ENCODE measurements around the gene PTPRN2. TPM values are rescaled to one million over a fixed set of nuclear protein-coding genes. Genes with fewer than 3 reads are reported as not detected.

Gene PTPRN2
- total RNA-seq, 5 donors from 2014 or later (not counting 1 experiment from before 2014, with no cell fraction given), result 0.60 to 1.7 (median 0.82) TPM

DNA sequence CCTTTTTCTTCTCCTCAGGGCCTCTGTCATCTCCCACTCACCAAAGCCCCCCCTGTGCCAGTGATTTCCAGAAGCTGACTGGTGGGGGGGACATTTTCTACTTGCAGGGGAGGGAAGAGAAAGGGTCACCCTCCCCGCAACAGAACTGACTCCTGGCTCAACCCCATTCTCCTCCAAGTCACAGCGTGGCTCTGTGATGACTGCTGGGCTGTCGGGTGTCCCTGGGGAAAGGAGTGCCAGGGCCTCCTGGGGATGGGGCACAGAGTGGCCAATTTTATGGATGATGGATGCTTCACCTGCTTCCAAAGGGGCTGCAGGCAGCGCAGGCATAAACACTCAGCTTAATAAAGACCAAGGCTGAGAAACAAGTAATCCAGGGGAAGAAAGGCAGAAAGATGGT lies 523.0 kb downstream of the PTPRN2 start:
- H3K36me3 ChIP-seq (ENCODE audit: control insufficient read depth in 2 of 2, extremely low read depth in 1 of 2, insufficient read depth in 1 of 2, low read length in 1 of 2), result no peaks in the 10 kb centered on the region
- no peak overlapping the region for H3K4me3 ChIP-seq (ENCODE audit: control insufficient read depth in 1 of 2, extremely low read depth in 1 of 2, low read length in 1 of 2)
- CTCF ChIA-PET, result no interaction called here
- ATAC-seq (replicated peaks in 1 of 4) (no peak), DNase-seq (no peak)
- Mint-ChIP-seq H3K4me1 (no peaks in the 10 kb centered on the region), H3K27me3 (peaks cover 8 to 11% of the 10 kb centered on the region in 2 donors), H3K4me3 (no peak overlapping the region), H3K27ac (no peak overlapping the region), H3K36me3 (no peaks in the 10 kb centered on the region), H3K9me3 (no peaks in the 10 kb centered on the region)
- no peak overlapping the region for H3K27ac ChIP-seq (ENCODE audit: low read length)
- H3K9me3 ChIP-seq, result no peaks in the 10 kb centered on the region
- no peaks in the 10 kb centered on the region for H3K4me1 ChIP-seq (ENCODE audit: control insufficient read depth in 1 of 2, extremely low read depth in 1 of 2, insufficient read depth in 2 of 2, low read length in 2 of 2)
- WGBS (ENCODE audit: insufficient coverage), result 95% methylated on average over 2 of the region's 4 CpGs
- POLR2A ChIA-PET, result no interaction called here
- peaks cover 0 to 19% of the 10 kb centered on the region in 2 experiments for H3K27me3 ChIP-seq (replicated peaks in 1 of 2; ENCODE audit: control insufficient read depth in 2 of 2, extremely low read depth in 1 of 2, insufficient read depth in 2 of 2, low read length in 1 of 2)

DNA sequence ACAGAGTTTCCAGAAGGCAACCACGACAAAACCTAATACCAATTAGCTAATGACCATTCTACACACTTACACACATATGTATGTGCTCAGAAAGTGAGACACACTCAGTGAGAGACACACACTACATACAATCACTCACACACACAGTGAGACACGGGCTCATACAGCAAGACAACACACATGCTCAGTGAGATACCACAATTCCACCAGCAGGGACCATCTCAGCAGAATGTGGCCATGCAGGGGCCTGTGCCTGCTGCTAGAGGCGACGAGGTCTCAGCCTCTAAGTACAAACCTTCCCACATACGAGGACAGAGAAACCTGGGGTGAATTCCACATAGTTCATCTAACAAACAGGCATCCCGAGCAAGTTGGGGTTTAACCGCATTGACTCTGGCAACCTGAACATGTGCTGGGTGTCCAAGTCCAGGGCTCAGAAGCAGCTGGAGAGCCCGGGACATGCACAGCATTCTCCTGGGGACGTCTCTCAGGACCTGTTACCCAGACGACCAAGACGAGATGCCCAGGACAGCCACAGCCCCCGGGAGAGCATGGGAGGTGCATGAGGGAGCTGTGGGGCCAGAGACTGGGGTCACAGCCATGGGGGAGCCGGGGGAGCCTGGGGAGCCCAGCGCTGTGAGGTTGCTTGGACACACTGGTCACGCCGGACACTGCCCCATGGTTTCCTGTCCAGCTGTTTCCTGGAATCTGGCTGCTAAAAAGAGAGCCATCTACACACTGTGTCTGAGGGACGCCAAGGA lies 523.6 kb downstream of the PTPRN2 start:
- Mint-ChIP-seq H3K4me3 (no peak overlapping the region), H3K36me3 (no peaks in the 10 kb centered on the region), H3K27ac (no peak overlapping the region), H3K9me3 (no peaks in the 10 kb centered on the region), H3K4me1 (no peaks in the 10 kb centered on the region), H3K27me3 (peaks cover 8 to 11% of the 10 kb centered on the region in 2 donors)
- no peak overlapping the region for H3K27ac ChIP-seq (ENCODE audit: low read length)
- ATAC-seq (replicated peaks in 1 of 4) (no peak), DNase-seq (no peak)
- peaks cover 0 to 15% of the 10 kb centered on the region in 2 experiments for H3K27me3 ChIP-seq (replicated peaks in 1 of 2; ENCODE audit: control insufficient read depth in 2 of 2, extremely low read depth in 1 of 2, insufficient read depth in 2 of 2, low read length in 1 of 2)
- WGBS (ENCODE audit: insufficient coverage), result 56% methylated on average over 13 of the region's 17 CpGs
- H3K36me3 ChIP-seq (ENCODE audit: control insufficient read depth in 2 of 2, extremely low read depth in 1 of 2, insufficient read depth in 1 of 2, low read length in 1 of 2), result no peaks in the 10 kb centered on the region
- ChIA-PET CTCF (no interaction called here), POLR2A (no interaction called here)
- H3K9me3 ChIP-seq, result no peaks in the 10 kb centered on the region
- H3K4me3 ChIP-seq (ENCODE audit: control insufficient read depth in 1 of 2, extremely low read depth in 1 of 2, low read length in 1 of 2), result no peak overlapping the region
- H3K4me1 ChIP-seq (ENCODE audit: control insufficient read depth in 1 of 2, extremely low read depth in 1 of 2, insufficient read depth in 2 of 2, low read length in 2 of 2), result no peaks in the 10 kb centered on the region

- DNase-seq, result no peak
- no peak for ATAC-seq (replicated peaks in 1 of 4)
- Mint-ChIP-seq H3K27ac (no peak overlapping the region), H3K36me3 (no peaks in the 10 kb centered on the region), H3K4me1 (no peaks in the 10 kb centered on the region), H3K4me3 (no peak overlapping the region), H3K9me3 (no peaks in the 10 kb centered on the region), H3K27me3 (peaks cover 8 to 11% of the 10 kb centered on the region in 2 donors)
- Histone ChIP-seq H3K4me1 (ENCODE audit: control insufficient read depth in 1 of 2, extremely low read depth in 1 of 2, insufficient read depth in 2 of 2, low read length in 2 of 2) (no peaks in the 10 kb centered on the region), H3K27ac (ENCODE audit: low read length) (no peak overlapping the region), H3K9me3 (no peaks in the 10 kb centered on the region), H3K4me3 (ENCODE audit: control insufficient read depth in 1 of 2, extremely low read depth in 1 of 2, low read length in 1 of 2) (no peak overlapping the region), H3K27me3 (replicated peaks in 1 of 2; ENCODE audit: control insufficient read depth in 2 of 2, extremely low read depth in 1 of 2, insufficient read depth in 2 of 2, low read length in 1 of 2) (peaks cover 0 to 15% of the 10 kb centered on the region in 2 experiments), H3K36me3 (ENCODE audit: control insufficient read depth in 2 of 2, extremely low read depth in 1 of 2, insufficient read depth in 1 of 2, low read length in 1 of 2) (no peaks in the 10 kb centered on the region)
- CTCF ChIA-PET, result no interaction called here
- 95% methylated on average over 15 of the region's 20 CpGs for WGBS (ENCODE audit: insufficient coverage)
- POLR2A ChIA-PET, result no interaction called here
Measured at GRCh38 chr7:158062661-158063060, 525.0 kb downstream of the PTPRN2 start.

DNA sequence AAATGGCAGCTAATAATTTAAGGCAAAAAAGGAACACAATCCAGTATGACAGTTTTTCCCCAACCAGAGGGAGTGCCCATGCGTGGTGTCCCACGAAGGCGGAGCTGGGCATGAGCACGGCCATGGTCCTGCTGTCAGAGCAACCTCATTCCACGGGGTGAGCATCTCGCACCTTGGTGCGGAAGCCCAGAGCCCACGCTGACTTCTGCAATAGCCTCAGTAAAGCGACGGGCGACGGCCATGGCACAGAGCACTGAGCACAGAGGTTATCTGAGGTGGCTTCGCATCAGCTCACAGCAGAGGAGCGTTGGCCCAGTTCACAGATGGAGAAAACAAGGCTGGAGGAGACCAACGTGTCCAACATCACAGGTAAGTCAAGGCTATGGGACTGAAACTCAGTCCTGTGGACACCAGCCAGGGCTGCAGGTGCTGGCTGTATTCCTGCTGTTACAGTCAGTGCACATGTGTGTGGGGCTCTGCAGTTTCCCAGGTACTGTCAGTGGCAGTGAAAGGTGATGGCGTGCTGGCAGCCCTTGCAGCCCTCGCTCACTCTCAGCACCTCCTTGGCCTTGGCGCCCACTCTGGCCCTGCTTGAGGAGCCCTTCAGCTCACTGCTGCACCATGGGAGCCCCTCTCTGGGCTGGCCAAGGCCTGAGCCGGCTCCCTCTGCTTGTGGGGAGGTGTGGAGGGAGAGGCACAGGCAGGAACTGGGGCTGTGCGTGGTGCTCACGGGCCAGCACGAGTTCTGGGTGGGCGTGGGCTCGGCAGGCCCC lies 525.6 kb downstream of the PTPRN2 start:
- H3K27me3 ChIP-seq (replicated peaks in 1 of 2; ENCODE audit: control insufficient read depth in 2 of 2, extremely low read depth in 1 of 2, insufficient read depth in 2 of 2, low read length in 1 of 2), result peaks cover 0 to 12% of the 10 kb centered on the region in 2 experiments
- ATAC-seq (replicated peaks in 1 of 4) (no peak), DNase-seq (no peak)
- Mint-ChIP-seq H3K4me3 (no peak overlapping the region), H3K9me3 (no peaks in the 10 kb centered on the region), H3K27ac (no peak overlapping the region), H3K27me3 (peaks cover 8 to 11% of the 10 kb centered on the region in 2 donors), H3K36me3 (no peaks in the 10 kb centered on the region), H3K4me1 (no peaks in the 10 kb centered on the region)
- H3K27ac ChIP-seq (ENCODE audit: low read length), result no peak overlapping the region
- POLR2A ChIA-PET, result no interaction called here
- CTCF ChIA-PET, result no interaction called here
- H3K9me3 ChIP-seq, result no peaks in the 10 kb centered on the region
- no peaks in the 10 kb centered on the region for H3K4me1 ChIP-seq (ENCODE audit: control insufficient read depth in 1 of 2, extremely low read depth in 1 of 2, insufficient read depth in 2 of 2, low read length in 2 of 2)
- WGBS (ENCODE audit: insufficient coverage), result 89% methylated on average over 23 of the region's 24 CpGs
- no peak overlapping the region for H3K4me3 ChIP-seq (ENCODE audit: control insufficient read depth in 1 of 2, extremely low read depth in 1 of 2, low read length in 1 of 2)
- no peaks in the 10 kb centered on the region for H3K36me3 ChIP-seq (ENCODE audit: control insufficient read depth in 2 of 2, extremely low read depth in 1 of 2, insufficient read depth in 1 of 2, low read length in 1 of 2)

- H3K4me1 Mint-ChIP-seq, result no peaks in the 10 kb centered on the region
- no peak overlapping the region for H3K4me3 Mint-ChIP-seq
- H3K9me3 Mint-ChIP-seq, result no peaks in the 10 kb centered on the region
- no peak overlapping the region for H3K27ac ChIP-seq (ENCODE audit: low read length)
- H3K27me3 Mint-ChIP-seq, result peaks cover 1 to 7% of the 10 kb centered on the region in 2 donors
- DNase-seq, result no peak
- H3K36me3 ChIP-seq (ENCODE audit: control insufficient read depth in 2 of 2, extremely low read depth in 1 of 2, insufficient read depth in 1 of 2, low read length in 1 of 2), result no peaks in the 10 kb centered on the region
- peaks cover 0 to 11% of the 10 kb centered on the region in 2 experiments for H3K27me3 ChIP-seq (replicated peaks in 1 of 2; ENCODE audit: control insufficient read depth in 2 of 2, extremely low read depth in 1 of 2, insufficient read depth in 2 of 2, low read length in 1 of 2)
- no peaks in the 10 kb centered on the region for H3K9me3 ChIP-seq
- no peak for ATAC-seq (replicated peaks in 1 of 4)
- no peak overlapping the region for H3K4me3 ChIP-seq (ENCODE audit: control insufficient read depth in 1 of 2, extremely low read depth in 1 of 2, low read length in 1 of 2)
- 93% methylated on average over 28 of the region's 28 CpGs for WGBS (ENCODE audit: insufficient coverage)
- H3K36me3 Mint-ChIP-seq, result no peaks in the 10 kb centered on the region
- no peak overlapping the region for H3K27ac Mint-ChIP-seq
- no peaks in the 10 kb centered on the region for H3K4me1 ChIP-seq (ENCODE audit: control insufficient read depth in 1 of 2, extremely low read depth in 1 of 2, insufficient read depth in 2 of 2, low read length in 2 of 2)
- ChIA-PET CTCF (no interaction called here), POLR2A (no interaction called here)
Measured at GRCh38 chr7:158061026-158061630, 526.5 kb downstream of the PTPRN2 start.

DNA sequence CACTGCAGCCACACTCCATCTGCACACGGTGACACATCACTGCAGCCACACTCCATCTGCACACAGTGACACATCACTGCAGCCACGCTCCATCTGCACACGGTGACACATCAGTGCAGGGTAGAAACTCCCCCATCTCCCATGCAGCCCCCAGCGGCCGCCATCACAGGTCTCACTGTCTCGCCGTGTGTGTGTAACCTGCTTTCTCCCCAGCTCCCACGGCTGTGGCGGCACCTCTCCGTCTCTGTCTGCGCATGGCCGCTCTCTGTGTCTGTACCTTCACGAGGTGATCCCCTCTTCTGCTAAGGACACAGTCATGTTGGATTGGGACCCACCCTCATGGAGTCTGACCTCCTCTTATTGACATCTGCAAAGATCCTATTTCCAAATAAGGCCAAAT lies 527.4 kb downstream of the PTPRN2 start:
- no peak overlapping the region for H3K4me3 ChIP-seq (ENCODE audit: control insufficient read depth in 1 of 2, extremely low read depth in 1 of 2, low read length in 1 of 2)
- no peaks in the 10 kb centered on the region for H3K4me1 Mint-ChIP-seq
- H3K4me3 Mint-ChIP-seq, result no peak overlapping the region
- no peak overlapping the region for H3K27ac Mint-ChIP-seq
- no peaks in the 10 kb centered on the region for H3K9me3 ChIP-seq
- 96% methylated on average over 11 of the region's 13 CpGs for WGBS (ENCODE audit: insufficient coverage)
- no peak overlapping the region for H3K27ac ChIP-seq (ENCODE audit: low read length)
- CTCF ChIA-PET, result no interaction called here
- peaks cover 0 to 10% of the 10 kb centered on the region in 2 experiments for H3K27me3 ChIP-seq (replicated peaks in 1 of 2; ENCODE audit: control insufficient read depth in 2 of 2, extremely low read depth in 1 of 2, insufficient read depth in 2 of 2, low read length in 1 of 2)
- no peaks in the 10 kb centered on the region for H3K36me3 ChIP-seq (ENCODE audit: control insufficient read depth in 2 of 2, extremely low read depth in 1 of 2, insufficient read depth in 1 of 2, low read length in 1 of 2)
- no peaks in the 10 kb centered on the region for H3K36me3 Mint-ChIP-seq
- H3K4me1 ChIP-seq (ENCODE audit: control insufficient read depth in 1 of 2, extremely low read depth in 1 of 2, insufficient read depth in 2 of 2, low read length in 2 of 2), result no peaks in the 10 kb centered on the region
- DNase-seq, result no peak
- no peaks in the 10 kb centered on the region for H3K9me3 Mint-ChIP-seq
- peaks cover 0 to 5% of the 10 kb centered on the region in 2 donors for H3K27me3 Mint-ChIP-seq
- ATAC-seq (replicated peaks in 1 of 4), result no peak
- POLR2A ChIA-PET, result no interaction called here
